Keratinocyte (primary cell): Measurements from ENCODE around the gene GTF2F1. TPM values are rescaled to one million over a fixed set of nuclear protein-coding genes. Genes with fewer than 3 reads are reported as not detected.

Source experiments
- DNase-seq: peaks from one replicate; pipeline ENCODE4 v3.0.0-alpha.2; 2011; ENCODE audit warnings: low read depth, missing footprints, low spot score
- FAIRE-seq: peaks from 2 replicates; lab custom pipeline; 2011; peaks lifted over from hg19 to GRCh38; lab: Jason Lieb, UNC
- H2AFZ ChIP-seq: 2 replicates; pipeline ENCODE4 v1.6.0; 2012; ENCODE audit warnings: low read length, control low read depth, inconsistent platforms; ENCODE audit not compliant: control insufficient read depth
- H3K27ac ChIP-seq: 2 replicates; pipeline ENCODE4 v1.5.1; 2011; ENCODE audit warnings: low read length; ENCODE audit not compliant: control insufficient read depth, insufficient read depth
- H3K27me3 ChIP-seq: 3 replicates; pipeline ENCODE4 v1.6.0; 2011; ENCODE audit warnings: low read length; ENCODE audit not compliant: control insufficient read depth, insufficient read depth; ENCODE audit errors: extremely low read depth
- H3K36me3 ChIP-seq, 2 experiments: 2 replicates in 1 of 2; 3 replicates in 1 of 2; pipeline ENCODE4 v1.5.1; 2011; ENCODE audit warnings: low read length in 2 of 2, mild to moderate bottlenecking in 1 of 2; ENCODE audit not compliant: control insufficient read depth in 2 of 2, insufficient read depth in 2 of 2; ENCODE audit errors: extremely low read depth in 1 of 2
- H3K4me1 ChIP-seq: 3 replicates; pipeline ENCODE4 v1.5.1; 2011; ENCODE audit warnings: low read length; ENCODE audit not compliant: control insufficient read depth, insufficient read depth; ENCODE audit errors: extremely low read depth
- H3K4me2 ChIP-seq: 3 replicates; pipeline ENCODE4 v1.6.0; 2011; ENCODE audit warnings: low read depth, low read length; ENCODE audit not compliant: control insufficient read depth, insufficient read depth; ENCODE audit errors: extremely low read depth
- H3K4me3 ChIP-seq, 3 experiments: fragments of 200-600 bp in 1 of 3; sonication (generic) in 1 of 3; 2 replicates in 2 of 3; 3 replicates in 1 of 3; pipeline ENCODE4 v1.5.1; 2011 to 2016; ENCODE audit warnings: low read length in 3 of 3, mild to moderate bottlenecking in 3 of 3, control low read depth in 2 of 3, inconsistent platforms in 1 of 3, low read depth in 1 of 3, mixed read lengths in 1 of 3, mixed run types in 1 of 3, moderate library complexity in 1 of 3; ENCODE audit not compliant: control insufficient read depth in 2 of 3, insufficient read depth in 2 of 3; ENCODE audit errors: extremely low read depth in 1 of 3
- H3K79me2 ChIP-seq: 2 replicates; pipeline ENCODE4 v1.6.0; 2012; ENCODE audit warnings: low read length; ENCODE audit not compliant: control insufficient read depth, insufficient read depth
- H3K9ac ChIP-seq: 3 replicates; pipeline ENCODE4 v1.6.0; 2011; ENCODE audit warnings: low read length; ENCODE audit not compliant: control insufficient read depth, insufficient read depth; ENCODE audit errors: extremely low read depth
- H3K9me1 ChIP-seq: 3 replicates; pipeline ENCODE4 v1.6.0; 2011; ENCODE audit warnings: low read length; ENCODE audit not compliant: control insufficient read depth, insufficient read depth; ENCODE audit errors: extremely low read depth
- H3K9me3 ChIP-seq: 2 replicates; pipeline ENCODE4 v1.5.1; 2012; ENCODE audit warnings: low read depth, low read length; ENCODE audit not compliant: control insufficient read depth
- H4K20me1 ChIP-seq: 3 replicates; pipeline ENCODE4 v1.6.0; 2011; ENCODE audit warnings: low read length; ENCODE audit not compliant: control insufficient read depth, insufficient read depth; ENCODE audit errors: extremely low read depth
- EZH2 ChIP-seq: IDR thresholded peaks from one replicate; pipeline ENCODE4 v1.6.1; 2012; ENCODE audit warnings: inconsistent platforms, mild to moderate bottlenecking, low read length, moderate library complexity
- dilution Hi-C: fragments of 300-500 bp; cut with MboI; formaldehyde crosslinking; loops from one replicate; pipeline ENCODE4 v1.7.0; 2020; ENCODE audit warnings: low sequenced_read_pairs; ENCODE audit not compliant: extremely low pct_ligation_motif_present
- polyA plus RNA-seq, 5 experiments: library from polyadenylated mRNA; depleted of rRNA in 3 of 5; stranded (reverse) in 3 of 5; stranded (forward) in 1 of 5; unstranded in 1 of 5; fragments of >200 nt; gene quantifications; 1 replicate in 1 of 5; 2 replicates in 3 of 5; 3 replicates in 1 of 5; pipeline versions ENCODE4 v1.2.1 to v1.2.3, GENCODE V29; 2011 to 2012; ENCODE audit warnings: missing spikeins in 2 of 5, low read depth in 1 of 5, low replicate concordance in 1 of 5
- TF ChIP-seq, protein P1 (sequence below), 3 experiments: IDR thresholded peaks in 1 of 3; conservative IDR thresholded peaks in 1 of 3; optimal IDR thresholded peaks in 1 of 3; 2 replicates in 2 of 3; 3 replicates in 1 of 3; pipeline versions ENCODE3 to v1.5.1; 2011; ENCODE audit warnings: low read length in 3 of 3, mild to moderate bottlenecking in 3 of 3, moderate library complexity in 2 of 3, control low read depth in 1 of 3, inconsistent platforms in 1 of 3; ENCODE audit not compliant: insufficient read depth in 2 of 3; ENCODE audit errors: extremely low read depth in 1 of 3

The GTF2F1 gene
- polyA plus RNA-seq, 1 donor (not counting 4 experiments of a cell fraction or from before 2014, with no cell fraction given) = 37.3 TPM

- no peak for DNase-seq
- Histone ChIP-seq H3K36me3 (peaks cover 0 to 2% of the 10 kb centered on the region in 2 experiments), H4K20me1 (no peaks in the 10 kb centered on the region), H3K27me3 (no peaks in the 10 kb centered on the region), H3K9me3 (no peaks in the 10 kb centered on the region), H3K4me3 (peak overlapping the region in 1 of 3 experiments; percentile 45), H3K4me2 (peak overlapping the region; percentile 77), H3K79me2 (no peaks in the 10 kb centered on the region), H3K4me1 (peaks cover 10% of the 10 kb centered on the region), H3K9ac (no peak overlapping the region), H3K27ac (no peak overlapping the region), H2AFZ (no peak overlapping the region), H3K9me1 (no peaks in the 10 kb centered on the region)
- dilution Hi-C loops = no loop called here
- no peak for FAIRE-seq
- TF ChIP-seq, protein P1, sequence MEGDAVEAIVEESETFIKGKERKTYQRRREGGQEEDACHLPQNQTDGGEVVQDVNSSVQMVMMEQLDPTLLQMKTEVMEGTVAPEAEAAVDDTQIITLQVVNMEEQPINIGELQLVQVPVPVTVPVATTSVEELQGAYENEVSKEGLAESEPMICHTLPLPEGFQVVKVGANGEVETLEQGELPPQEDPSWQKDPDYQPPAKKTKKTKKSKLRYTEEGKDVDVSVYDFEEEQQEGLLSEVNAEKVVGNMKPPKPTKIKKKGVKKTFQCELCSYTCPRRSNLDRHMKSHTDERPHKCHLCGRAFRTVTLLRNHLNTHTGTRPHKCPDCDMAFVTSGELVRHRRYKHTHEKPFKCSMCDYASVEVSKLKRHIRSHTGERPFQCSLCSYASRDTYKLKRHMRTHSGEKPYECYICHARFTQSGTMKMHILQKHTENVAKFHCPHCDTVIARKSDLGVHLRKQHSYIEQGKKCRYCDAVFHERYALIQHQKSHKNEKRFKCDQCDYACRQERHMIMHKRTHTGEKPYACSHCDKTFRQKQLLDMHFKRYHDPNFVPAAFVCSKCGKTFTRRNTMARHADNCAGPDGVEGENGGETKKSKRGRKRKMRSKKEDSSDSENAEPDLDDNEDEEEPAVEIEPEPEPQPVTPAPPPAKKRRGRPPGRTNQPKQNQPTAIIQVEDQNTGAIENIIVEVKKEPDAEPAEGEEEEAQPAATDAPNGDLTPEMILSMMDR (optimal IDR thresholded peaks at IDR 0.05 in 1 of 3, IDR thresholded peaks at IDR 0.05 in 1 of 3, conservative IDR thresholded peaks at IDR 0.05 in 1 of 3; ENCODE audit: extremely low read depth in 1 of 3, insufficient read depth in 2 of 3, low read length in 3 of 3) = no peak
- no peak for TF ChIP-seq EZH2
Measured at GRCh38 chr19:6374161-6374709, 18.7 kb downstream of the GTF2F1 start.

GRCh38 chr19:6373813-6374108 is 19.2 kb downstream of the GTF2F1 start:
- Histone ChIP-seq H3K4me3 (peak overlapping the region; percentile 43 to 58 (median 45)), H3K79me2 (no peaks in the 10 kb centered on the region), H4K20me1 (no peaks in the 10 kb centered on the region), H3K27me3 (no peaks in the 10 kb centered on the region), H3K4me2 (peak overlapping the region; percentile 77), H3K4me1 (peaks cover 10% of the 10 kb centered on the region), H3K27ac (peak overlapping the region; percentile 2), H2AFZ (peak overlapping the region; percentile 49), H3K9me3 (no peaks in the 10 kb centered on the region), H3K9ac (peak overlapping the region; percentile 18), H3K9me1 (no peaks in the 10 kb centered on the region), H3K36me3 (peaks cover 0 to 3% of the 10 kb centered on the region in 2 experiments)
- TF ChIP-seq EZH2 = no peak
- TF ChIP-seq, protein P1 (optimal IDR thresholded peaks at IDR 0.05 in 1 of 3, IDR thresholded peaks at IDR 0.05 in 1 of 3, conservative IDR thresholded peaks at IDR 0.05 in 1 of 3; ENCODE audit: extremely low read depth in 1 of 3, insufficient read depth in 2 of 3, low read length in 3 of 3) = no peak
- dilution Hi-C loops = no loop called here
- DNase-seq = no peak
- no peak for FAIRE-seq
